Stimulated activated CD4-positive, alpha-beta T cell treated with anti-CD3 and anti-CD28 coated beads, Interleukin-12 subunit alpha, Interleukin-12 subunit beta, amount 100 ng/mL, for 24 hours (primary cell): Measurements from ENCODE around the gene MT1M.
A peak's percentile ranks its signal among the peaks of the same experiment; 100 is the strongest.
"Not testable (repeated sequence)": the region's sequence is repeated elsewhere in the genome, so short reads cannot be mapped to it uniquely, and the experiment has no call there.

ENCODE experiments used
- DNase-seq, 2 experiments: peaks; one replicate each; pipeline ENCODE4 v3.0.0-alpha.2; 2020; ENCODE audit warnings: low read depth in 2 of 2

The MT1M gene

GRCh38 chr16:56673921-56674320 is 41.5 kb downstream of the MT1M start:
- no peak for DNase-seq

GRCh38 chr16:56674570-56674969 is 42.1 kb downstream of the MT1M start:
- DNase-seq, result not testable (repeated sequence)

GRCh38 chr16:56675685-56676210 is 43.3 kb downstream of the MT1M start:
- DNase-seq, result peak in 1 of 2 experiments; percentile 29

GRCh38 chr16:56677474-56677873 is 45.0 kb downstream of the MT1M start:
- no peak for DNase-seq

- DNase-seq, result no peak
These were observed 46.7 kb downstream of the MT1M start for GRCh38 chr16:56679078-56679730.

GRCh38 chr16:56679818-56680217 is 47.4 kb downstream of the MT1M start:
- DNase-seq, result no peak

GRCh38 chr16:56681939-56682702 is 49.7 kb downstream of the MT1M start, which contains the start of gene MT1X:
MT1X (plus strand) TSS chr16:56682470; CDS start chr16:56682541, 71 bp downstream.
- peak; percentile 85 to 87 for DNase-seq

- DNase-seq, result no peak
These were observed 50.4 kb downstream of the MT1M start for GRCh38 chr16:56682703-56683397.
